ENCODE results near the gene DEAF1.

DEAF1 gene

DNA sequence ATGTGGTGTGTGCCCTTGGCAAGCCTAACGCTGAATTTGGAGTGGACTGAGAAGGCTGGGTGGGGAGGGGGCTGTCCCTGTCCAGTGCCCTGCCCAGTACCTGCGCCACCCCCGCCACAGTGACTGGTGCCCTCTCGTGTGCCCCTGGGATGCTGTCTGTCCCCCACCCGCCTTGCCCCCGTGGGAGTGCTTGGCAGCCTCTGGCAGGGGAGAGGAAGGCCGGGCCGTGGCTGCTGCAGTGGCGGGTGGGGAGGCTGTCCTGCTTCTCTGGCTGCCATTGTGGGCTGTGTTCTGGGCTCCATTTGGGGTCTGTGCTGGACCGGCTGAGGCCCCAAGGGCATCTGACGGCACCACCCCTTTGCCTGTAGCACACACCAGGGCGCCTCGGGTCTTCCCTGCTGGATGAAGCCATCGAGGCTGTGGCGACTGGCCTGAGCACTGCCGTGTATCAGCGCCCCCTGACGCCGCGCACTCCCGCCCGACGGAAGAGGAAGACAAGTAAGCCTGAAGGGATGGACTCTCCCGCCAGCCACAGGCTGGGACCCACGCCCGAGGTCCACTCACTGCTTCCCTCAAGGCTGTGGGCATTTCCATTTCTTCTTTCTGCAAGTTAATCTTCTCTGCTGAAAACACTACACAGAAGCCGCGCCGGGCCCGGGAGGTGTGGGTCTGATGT, 96.9 kb downstream of the DEAF1 start:
- H3K27me3 ChIP-seq (ENCODE audit: insufficient read depth, low read length, poor library complexity, severe bottlenecking): no peaks in the 10 kb centered on the region
- H3K4me3 ChIP-seq (ENCODE audit: low read length, poor library complexity, severe bottlenecking): no peak overlapping the region
- no peaks in the 10 kb centered on the region for H3K9me2 ChIP-seq (replicated peaks; ENCODE audit: low read depth, low read length)
- TF ChIP-seq, protein P1, sequence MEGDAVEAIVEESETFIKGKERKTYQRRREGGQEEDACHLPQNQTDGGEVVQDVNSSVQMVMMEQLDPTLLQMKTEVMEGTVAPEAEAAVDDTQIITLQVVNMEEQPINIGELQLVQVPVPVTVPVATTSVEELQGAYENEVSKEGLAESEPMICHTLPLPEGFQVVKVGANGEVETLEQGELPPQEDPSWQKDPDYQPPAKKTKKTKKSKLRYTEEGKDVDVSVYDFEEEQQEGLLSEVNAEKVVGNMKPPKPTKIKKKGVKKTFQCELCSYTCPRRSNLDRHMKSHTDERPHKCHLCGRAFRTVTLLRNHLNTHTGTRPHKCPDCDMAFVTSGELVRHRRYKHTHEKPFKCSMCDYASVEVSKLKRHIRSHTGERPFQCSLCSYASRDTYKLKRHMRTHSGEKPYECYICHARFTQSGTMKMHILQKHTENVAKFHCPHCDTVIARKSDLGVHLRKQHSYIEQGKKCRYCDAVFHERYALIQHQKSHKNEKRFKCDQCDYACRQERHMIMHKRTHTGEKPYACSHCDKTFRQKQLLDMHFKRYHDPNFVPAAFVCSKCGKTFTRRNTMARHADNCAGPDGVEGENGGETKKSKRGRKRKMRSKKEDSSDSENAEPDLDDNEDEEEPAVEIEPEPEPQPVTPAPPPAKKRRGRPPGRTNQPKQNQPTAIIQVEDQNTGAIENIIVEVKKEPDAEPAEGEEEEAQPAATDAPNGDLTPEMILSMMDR (conservative IDR thresholded peaks at IDR 0.05; ENCODE audit: low read length): no peak
- no peak for TF ChIP-seq EZH2phosphoT487 (IDR thresholded peaks at IDR 0.05; ENCODE audit: borderline replicate concordance)
- H3K4me1 ChIP-seq (ENCODE audit: insufficient read depth, low read length, poor library complexity, severe bottlenecking): no peaks in the 10 kb centered on the region
- H3F3A ChIP-seq (ENCODE audit: low read depth): no peaks in the 10 kb centered on the region
- H3K9ac ChIP-seq (ENCODE audit: low read depth, low read length, poor library complexity, severe bottlenecking): no peak overlapping the region
- no peaks in the 10 kb centered on the region for H4K20me1 ChIP-seq (ENCODE audit: insufficient read depth, low read length, poor library complexity, severe bottlenecking)
- H3K36me3 ChIP-seq (ENCODE audit: insufficient read depth, low read length): peaks cover 90% of the 10 kb centered on the region; the same call in 1 of the 2 replicates
- no peak overlapping the region for H2AFZ ChIP-seq (ENCODE audit: low read length)
- H3K4me2 ChIP-seq (ENCODE audit: low read depth, low read length, poor library complexity, severe bottlenecking): no peak overlapping the region
- H3K9me3 ChIP-seq (ENCODE audit: insufficient read depth, low read depth, low read length): no peaks in the 10 kb centered on the region
- H3K79me2 ChIP-seq (ENCODE audit: insufficient read depth, low read length): no peaks in the 10 kb centered on the region

DNA sequence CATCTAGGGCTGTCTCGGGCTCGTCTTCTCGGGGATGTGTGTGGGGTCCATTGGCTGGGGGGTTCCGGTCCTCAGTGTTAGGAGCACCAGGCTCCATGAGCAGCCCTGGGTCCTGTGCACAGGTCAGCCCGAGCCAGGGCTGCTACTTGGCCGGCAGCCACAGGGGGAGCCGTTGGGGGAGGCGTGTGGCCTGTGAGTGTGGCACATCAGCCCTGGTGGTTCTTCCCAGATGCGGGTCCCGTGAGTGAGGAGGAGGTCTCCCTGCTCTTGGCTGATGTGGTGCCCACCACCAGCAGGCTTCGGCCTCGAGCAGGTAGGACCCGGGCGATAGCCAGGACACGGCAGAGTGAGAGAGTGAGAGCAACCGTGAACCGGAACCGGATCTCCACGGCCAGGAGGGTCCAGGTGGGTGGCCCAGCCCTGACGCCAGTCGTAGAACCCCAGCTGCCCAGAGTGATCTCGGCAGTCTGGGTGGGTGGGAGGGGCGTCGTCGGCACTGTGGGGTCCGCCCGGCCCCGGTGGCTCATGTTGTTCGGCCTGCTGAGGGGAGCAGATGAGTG, 97.8 kb downstream of the DEAF1 start:
- H3K9ac ChIP-seq (ENCODE audit: low read depth, low read length, poor library complexity, severe bottlenecking): no peak overlapping the region
- H3K4me3 ChIP-seq (ENCODE audit: low read length, poor library complexity, severe bottlenecking): no peak overlapping the region
- no peaks in the 10 kb centered on the region for H3K9me2 ChIP-seq (replicated peaks; ENCODE audit: low read depth, low read length)
- no peaks in the 10 kb centered on the region for H3K9me3 ChIP-seq (ENCODE audit: insufficient read depth, low read depth, low read length)
- H3K79me2 ChIP-seq (ENCODE audit: insufficient read depth, low read length): no peaks in the 10 kb centered on the region
- TF ChIP-seq EZH2phosphoT487 (IDR thresholded peaks at IDR 0.05; ENCODE audit: borderline replicate concordance): no peak
- TF ChIP-seq, protein P1 (conservative IDR thresholded peaks at IDR 0.05; ENCODE audit: low read length): peak; percentile 45
- no peaks in the 10 kb centered on the region for H3F3A ChIP-seq (ENCODE audit: low read depth)
- no peak overlapping the region for H3K4me2 ChIP-seq (ENCODE audit: low read depth, low read length, poor library complexity, severe bottlenecking)
- H4K20me1 ChIP-seq (ENCODE audit: insufficient read depth, low read length, poor library complexity, severe bottlenecking): no peaks in the 10 kb centered on the region
- H3K4me1 ChIP-seq (ENCODE audit: insufficient read depth, low read length, poor library complexity, severe bottlenecking): no peaks in the 10 kb centered on the region
- H3K27me3 ChIP-seq (ENCODE audit: insufficient read depth, low read length, poor library complexity, severe bottlenecking): no peaks in the 10 kb centered on the region
- H3K36me3 ChIP-seq (ENCODE audit: insufficient read depth, low read length): peaks cover 90% of the 10 kb centered on the region; the same call in 1 of the 2 replicates
- H2AFZ ChIP-seq (ENCODE audit: low read length): no peak overlapping the region

DNA sequence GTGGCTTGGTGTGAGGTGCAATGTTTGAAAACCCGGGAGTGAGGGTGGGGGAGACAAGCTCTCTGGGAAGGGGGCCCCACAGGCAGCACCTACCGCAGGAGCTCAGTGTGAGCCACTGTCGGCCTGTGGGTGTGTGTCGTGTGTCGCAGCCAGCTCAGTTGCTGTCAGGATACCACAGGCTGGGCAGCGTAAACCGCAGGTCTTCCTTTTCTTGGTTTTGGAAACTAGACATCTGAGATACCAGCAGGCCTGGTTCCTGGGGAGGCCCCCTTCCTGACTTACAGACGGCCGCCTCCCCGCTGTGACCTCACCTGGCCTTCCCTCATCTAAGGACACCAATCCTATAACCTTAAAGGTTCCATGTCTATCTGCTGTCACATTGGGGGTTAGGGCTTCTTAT, 98.6 kb downstream of the DEAF1 start:
- Histone ChIP-seq H3K4me3 (ENCODE audit: low read length, poor library complexity, severe bottlenecking) (no peak overlapping the region), H4K20me1 (ENCODE audit: insufficient read depth, low read length, poor library complexity, severe bottlenecking) (no peaks in the 10 kb centered on the region), H3K79me2 (ENCODE audit: insufficient read depth, low read length) (no peaks in the 10 kb centered on the region), H2AFZ (ENCODE audit: low read length) (no peak overlapping the region), H3K27me3 (ENCODE audit: insufficient read depth, low read length, poor library complexity, severe bottlenecking) (no peaks in the 10 kb centered on the region), H3K9me2 (replicated peaks; ENCODE audit: low read depth, low read length) (no peaks in the 10 kb centered on the region), H3K4me2 (ENCODE audit: low read depth, low read length, poor library complexity, severe bottlenecking) (no peak overlapping the region), H3K4me1 (ENCODE audit: insufficient read depth, low read length, poor library complexity, severe bottlenecking) (no peaks in the 10 kb centered on the region), H3F3A (ENCODE audit: low read depth) (no peaks in the 10 kb centered on the region), H3K9me3 (ENCODE audit: insufficient read depth, low read depth, low read length) (no peaks in the 10 kb centered on the region), H3K36me3 (ENCODE audit: insufficient read depth, low read length) (peaks cover 87% of the 10 kb centered on the region; the same call in 1 of the 2 replicates), H3K9ac (ENCODE audit: low read depth, low read length, poor library complexity, severe bottlenecking) (no peak overlapping the region)
- TF ChIP-seq EZH2phosphoT487 (IDR thresholded peaks at IDR 0.05; ENCODE audit: borderline replicate concordance): no peak
- TF ChIP-seq, protein P1 (conservative IDR thresholded peaks at IDR 0.05; ENCODE audit: low read length): no peak
